HCT116 (cell line): ENCODE measurements around the gene PELI3. TPM values are rescaled to one million over a fixed set of nuclear protein-coding genes. Genes with fewer than 3 reads are reported as not detected.

Experiments used
- ATAC-seq: fragments of 200-7000 bp; cut with Tn5 transposase; 2 replicates; pipeline ENCODE4 v1.9.1; 2020; ENCODE audit warnings: mild to moderate bottlenecking, moderate library complexity
- BruUV-seq: library from RNA; stranded (reverse); fragments of 400-500 nt; replicated peaks from 2 replicates; lab custom pipeline; 2021; lab: Mats Ljungman, UMichigan
- CTCF ChIA-PET: fragments of 300-600 bp; sonication (Branson Sonifier 250); formaldehyde crosslinking; loops from one replicate; lab custom pipeline; 2021; ENCODE audit warnings: antibody characterized with exemption; lab: Charles Lee
- POLR2A ChIA-PET: fragments of 300-600, 350-600 bp; sonication (Branson Sonifier 250); formaldehyde crosslinking; loops from one replicate; lab custom pipeline; 2021; ENCODE audit warnings: antibody characterized with exemption; lab: Charles Lee
- RAD21 ChIA-PET, 2 experiments: fragments of 300-600 bp; sonication (Branson Sonifier 250); formaldehyde crosslinking; loops; one replicate each; lab custom pipeline; 2023; ENCODE audit warnings: low total read pairs in 2 of 2; ENCODE audit not compliant: uncharacterized antibody in 2 of 2, unreplicated experiment in 2 of 2, low non-redundant PET in 1 of 2; lab: Charles Lee
- DNase-seq: peaks from one replicate; pipeline ENCODE4 v3.0.0-alpha.2; 2010; ENCODE audit warnings: low read depth, low spot score
- H2AFZ ChIP-seq: fragments of 200-600 bp; shearing (Covaris generic), sonication (generic); 2 replicates; pipeline ENCODE4 v1.6.1; 2017; ENCODE audit warnings: low read depth, mixed run types, mixed read lengths, antibody characterized with exemption, low read length; ENCODE audit not compliant: poor library complexity, severe bottlenecking
- H3K27ac ChIP-seq: 2 replicates; pipeline ENCODE4 v1.5.1; 2012; ENCODE audit warnings: low read depth, low read length
- H3K27me3 ChIP-seq: fragments of 200-600 bp; sonication (generic); 2 replicates; pipeline ENCODE4 v1.6.1; 2016; ENCODE audit warnings: mixed run types, low read length, mixed read lengths; ENCODE audit not compliant: insufficient read depth
- H3K36me3 ChIP-seq, 2 experiments: fragments of 200-500 bp in 1 of 2; fragments of 200-600 bp in 1 of 2; sonication (Bioruptor generic) in 1 of 2; sonication (generic) in 1 of 2; 2 replicates each; pipeline versions ENCODE4 v1.5.1 to v1.6.1; 2014 to 2016; ENCODE audit warnings: low read length in 2 of 2, inconsistent platforms in 1 of 2, mixed read lengths in 1 of 2, mixed run types in 1 of 2; ENCODE audit not compliant: insufficient read depth in 2 of 2, control insufficient read depth in 1 of 2
- H3K4me1 ChIP-seq, 2 experiments: fragments of 200-600 bp in 1 of 2; sonication (generic) in 1 of 2; 2 replicates each; pipeline versions ENCODE4 v1.5.1 to v1.6.1; 2012 to 2017; ENCODE audit warnings: low read length in 2 of 2, inconsistent platforms in 1 of 2, mild to moderate bottlenecking in 1 of 2, mixed read lengths in 1 of 2, mixed run types in 1 of 2, moderate library complexity in 1 of 2; ENCODE audit not compliant: insufficient read depth in 2 of 2, control insufficient read depth in 1 of 2
- H3K4me2 ChIP-seq: fragments of 200-600 bp; sonication (generic); 2 replicates; pipeline ENCODE4 v1.6.1; 2017; ENCODE audit warnings: mixed run types, low read length, mixed read lengths
- H3K4me3 ChIP-seq, 2 experiments: fragments of 200-600 bp in 1 of 2; sonication (generic) in 1 of 2; replicated peaks in 1 of 2; 2 replicates each; pipeline ENCODE4 v1.5.1; 2011 to 2016; ENCODE audit warnings: low read length in 2 of 2, control low read depth in 1 of 2, low read depth in 1 of 2, mild to moderate bottlenecking in 1 of 2, mixed read lengths in 1 of 2, mixed run types in 1 of 2
- H3K79me2 ChIP-seq: fragments of 200-600 bp; sonication (generic); 2 replicates; pipeline ENCODE4 v1.6.1; 2017; ENCODE audit warnings: mild to moderate bottlenecking, mixed run types, low read length, moderate library complexity, mixed read lengths; ENCODE audit not compliant: insufficient read depth
- H3K9ac ChIP-seq: fragments of 200-600 bp; sonication (generic); 2 replicates; pipeline ENCODE4 v1.6.1; 2016; ENCODE audit warnings: low read length, mixed read lengths
- H3K9me2 ChIP-seq: fragments of 200-600 bp; sonication (generic), shearing (Covaris generic); 2 replicates; pipeline ENCODE4 v1.6.1; 2017; ENCODE audit warnings: mixed run types, mild to moderate bottlenecking, moderate library complexity; ENCODE audit not compliant: insufficient read depth
- H3K9me3 ChIP-seq, 2 experiments: fragments of 200-500 bp in 1 of 2; fragments of 200-600 bp in 1 of 2; sonication (Bioruptor generic) in 1 of 2; sonication (generic) in 1 of 2; 2 replicates each; pipeline ENCODE4 v1.6.1; 2014 to 2017; ENCODE audit warnings: low read length in 2 of 2, mixed read lengths in 2 of 2, inconsistent platforms in 1 of 2, low read depth in 1 of 2, mild to moderate bottlenecking in 1 of 2, mixed run types in 1 of 2, moderate library complexity in 1 of 2; ENCODE audit not compliant: control insufficient read depth in 1 of 2, insufficient read depth in 1 of 2
- H4K20me1 ChIP-seq: fragments of 200-600 bp; sonication (generic), shearing (Covaris generic); 2 replicates; pipeline ENCODE4 v1.6.1; 2017; ENCODE audit warnings: mixed run types, mild to moderate bottlenecking, moderate library complexity; ENCODE audit not compliant: insufficient read depth
- ATF3 ChIP-seq: IDR thresholded peaks from 2 replicates; pipeline ENCODE4 v1.6.1; 2012
- CBX3 ChIP-seq: IDR thresholded peaks from 2 replicates; pipeline ENCODE4 v1.6.1; 2012; ENCODE audit warnings: low read depth
- CEBPB ChIP-seq: IDR thresholded peaks from 2 replicates; pipeline ENCODE4 v1.6.1; 2012; ENCODE audit warnings: low read depth
- EGR1 ChIP-seq: IDR thresholded peaks from 2 replicates; pipeline ENCODE4 v1.6.1; 2012; ENCODE audit warnings: low read depth
- ELF1 ChIP-seq: IDR thresholded peaks from 2 replicates; pipeline ENCODE4 v1.6.1; 2012; ENCODE audit warnings: low read depth, borderline replicate concordance
- EZH2 ChIP-seq: fragments of 200-600 bp; sonication (generic); IDR thresholded peaks from 2 replicates; pipeline ENCODE4 v1.6.1; 2017; ENCODE audit warnings: antibody characterized with exemption, mixed run types
- EZH2phosphoT487 ChIP-seq: fragments of 200-600 bp; IDR thresholded peaks from 2 replicates; pipeline ENCODE4 v1.6.1; 2018; ENCODE audit warnings: antibody characterized with exemption, borderline replicate concordance
- FOSL1 ChIP-seq: IDR thresholded peaks from 2 replicates; pipeline ENCODE4 v1.6.1; 2012; ENCODE audit warnings: low read depth
- JUND ChIP-seq: IDR thresholded peaks from 2 replicates; pipeline ENCODE4 v1.6.1; 2012
- POLR2AphosphoS5 ChIP-seq: IDR thresholded peaks from 2 replicates; pipeline ENCODE4 v1.6.1; 2011; ENCODE audit warnings: mild to moderate bottlenecking, low read depth, low read length, moderate library complexity
- RAD21 ChIP-seq: IDR thresholded peaks from 2 replicates; pipeline ENCODE4 v1.6.1; 2012; ENCODE audit warnings: low read depth, mild to moderate bottlenecking
- SIN3A ChIP-seq: IDR thresholded peaks from 2 replicates; pipeline ENCODE4 v1.6.1; 2012; ENCODE audit warnings: low read depth
- YY1 ChIP-seq: IDR thresholded peaks from 2 replicates; pipeline ENCODE4 v1.6.1; 2011; ENCODE audit warnings: low read length, low read depth, moderate library complexity, mild to moderate bottlenecking; ENCODE audit not compliant: insufficient replicate concordance; ENCODE audit errors: extremely low read depth
- ZBTB33 ChIP-seq: IDR thresholded peaks from 2 replicates; pipeline ENCODE4 v1.6.1; 2011; ENCODE audit warnings: mild to moderate bottlenecking, low read length, moderate library complexity; ENCODE audit not compliant: insufficient replicate concordance; ENCODE audit errors: extremely low read depth
- ZFX ChIP-seq: fragments of 450-650 bp; IDR thresholded peaks from 2 replicates; pipeline ENCODE4 v1.6.1; 2017
- ZNF274 ChIP-seq: fragments of 200-500 bp; sonication (Bioruptor generic); IDR thresholded peaks from 2 replicates; pipeline ENCODE4 v1.6.1; 2014; ENCODE audit warnings: mild to moderate bottlenecking, low read depth, low read length, inconsistent platforms
- intact Hi-C: fragments of 100-400 bp; cut with micrococcal nuclease; formaldehyde crosslinking; loops from 2 replicates; pipeline ENCODE4 v1.10.0; 2022
- total RNA-seq: library from RNA; stranded (reverse); gene quantifications from one replicate; pipeline ENCODE4 v1.2.1, GENCODE V29; 2021; ENCODE audit not compliant: unreplicated experiment
- TF ChIP-seq, protein P1 (sequence below): IDR thresholded peaks from 2 replicates; pipeline ENCODE4 v1.6.1; 2012; ENCODE audit warnings: low read depth
- TF ChIP-seq, protein P2 (sequence below): IDR thresholded peaks from 2 replicates; pipeline ENCODE4 v1.6.1; 2012

PELI3 gene
- total RNA-seq, 1 experiment from 2014 or later: 12.8 TPM

DNA sequence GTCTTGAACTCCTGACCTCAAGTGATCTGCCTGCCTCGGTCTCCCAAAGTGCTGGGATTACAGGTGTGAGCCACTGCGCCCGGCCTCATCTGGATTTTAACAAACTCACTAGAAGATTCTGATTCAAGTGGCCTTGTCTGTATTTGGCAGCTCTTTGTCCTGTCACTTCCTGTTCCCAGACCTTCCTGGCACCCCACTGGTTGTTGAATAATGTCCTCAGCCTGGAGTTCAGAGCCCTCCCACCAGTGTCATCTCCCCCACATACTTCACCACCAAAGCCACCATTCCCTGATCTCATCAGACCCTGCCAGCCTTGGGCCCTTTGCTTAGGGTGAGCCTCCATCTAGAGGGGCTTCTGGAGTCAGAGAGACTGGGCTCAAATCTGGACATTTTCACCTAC lies 3.3 kb downstream of the PELI3 start:
- RAD21 ChIA-PET: no interaction called here

More for the DNA sequence above, 3.3 kb downstream of the PELI3 start:
- no peak for ATAC-seq
- no TSS peak for BruUV-seq
- TF ChIP-seq EZH2phosphoT487 (no peak), ZBTB33 (no peak), ZFX (no peak), YY1 (no peak), ZNF274 (no peak), EZH2 (no peak), ATF3 (no peak), EGR1 (no peak), CEBPB (no peak), ELF1 (no peak), RAD21 (no peak), FOSL1 (no peak), CBX3 (no peak), SIN3A (no peak), JUND (no peak), POLR2AphosphoS5 (no peak)
- TF ChIP-seq, protein P1, sequence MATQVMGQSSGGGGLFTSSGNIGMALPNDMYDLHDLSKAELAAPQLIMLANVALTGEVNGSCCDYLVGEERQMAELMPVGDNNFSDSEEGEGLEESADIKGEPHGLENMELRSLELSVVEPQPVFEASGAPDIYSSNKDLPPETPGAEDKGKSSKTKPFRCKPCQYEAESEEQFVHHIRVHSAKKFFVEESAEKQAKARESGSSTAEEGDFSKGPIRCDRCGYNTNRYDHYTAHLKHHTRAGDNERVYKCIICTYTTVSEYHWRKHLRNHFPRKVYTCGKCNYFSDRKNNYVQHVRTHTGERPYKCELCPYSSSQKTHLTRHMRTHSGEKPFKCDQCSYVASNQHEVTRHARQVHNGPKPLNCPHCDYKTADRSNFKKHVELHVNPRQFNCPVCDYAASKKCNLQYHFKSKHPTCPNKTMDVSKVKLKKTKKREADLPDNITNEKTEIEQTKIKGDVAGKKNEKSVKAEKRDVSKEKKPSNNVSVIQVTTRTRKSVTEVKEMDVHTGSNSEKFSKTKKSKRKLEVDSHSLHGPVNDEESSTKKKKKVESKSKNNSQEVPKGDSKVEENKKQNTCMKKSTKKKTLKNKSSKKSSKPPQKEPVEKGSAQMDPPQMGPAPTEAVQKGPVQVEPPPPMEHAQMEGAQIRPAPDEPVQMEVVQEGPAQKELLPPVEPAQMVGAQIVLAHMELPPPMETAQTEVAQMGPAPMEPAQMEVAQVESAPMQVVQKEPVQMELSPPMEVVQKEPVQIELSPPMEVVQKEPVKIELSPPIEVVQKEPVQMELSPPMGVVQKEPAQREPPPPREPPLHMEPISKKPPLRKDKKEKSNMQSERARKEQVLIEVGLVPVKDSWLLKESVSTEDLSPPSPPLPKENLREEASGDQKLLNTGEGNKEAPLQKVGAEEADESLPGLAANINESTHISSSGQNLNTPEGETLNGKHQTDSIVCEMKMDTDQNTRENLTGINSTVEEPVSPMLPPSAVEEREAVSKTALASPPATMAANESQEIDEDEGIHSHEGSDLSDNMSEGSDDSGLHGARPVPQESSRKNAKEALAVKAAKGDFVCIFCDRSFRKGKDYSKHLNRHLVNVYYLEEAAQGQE: no peak
- TF ChIP-seq, protein P2, sequence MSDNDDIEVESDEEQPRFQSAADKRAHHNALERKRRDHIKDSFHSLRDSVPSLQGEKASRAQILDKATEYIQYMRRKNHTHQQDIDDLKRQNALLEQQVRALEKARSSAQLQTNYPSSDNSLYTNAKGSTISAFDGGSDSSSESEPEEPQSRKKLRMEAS: no peak
- TF ChIP-seq, all 23 proteins: peak for 0
- no peak overlapping the region for H3K4me2 ChIP-seq
- H3K36me3 ChIP-seq: peaks cover 8 to 12% of the 10 kb centered on the region in 2 experiments; a peak in 2 of 4 replicates
- no peak overlapping the region for H3K27ac ChIP-seq
- H3K9ac ChIP-seq: no peak overlapping the region
- H3K27me3 ChIP-seq: no peaks in the 10 kb centered on the region
- POLR2A ChIA-PET: interaction anchor here (2.4 kb wide), 1 partner anchor 10 kb away, joined by 13 read pairs; the partner anchor contains the start of gene DPP3
- no peak overlapping the region for H3K4me3 ChIP-seq
- H3K9me3 ChIP-seq: no peaks in the 10 kb centered on the region
- H2AFZ ChIP-seq: no peak overlapping the region
- H3K4me1 ChIP-seq: peaks cover 8 to 19% of the 10 kb centered on the region in 2 experiments
- no peaks in the 10 kb centered on the region for H4K20me1 ChIP-seq
- DNase-seq: no peak
- CTCF ChIA-PET: no interaction called here
- H3K79me2 ChIP-seq: peaks cover 8% of the 10 kb centered on the region; the same call in 1 of the 2 replicates
- H3K9me2 ChIP-seq: no peaks in the 10 kb centered on the region
- intact Hi-C loops: no loop called here
